ENCODE measurements around the gene GRPEL1.

The GRPEL1 gene

DNA sequence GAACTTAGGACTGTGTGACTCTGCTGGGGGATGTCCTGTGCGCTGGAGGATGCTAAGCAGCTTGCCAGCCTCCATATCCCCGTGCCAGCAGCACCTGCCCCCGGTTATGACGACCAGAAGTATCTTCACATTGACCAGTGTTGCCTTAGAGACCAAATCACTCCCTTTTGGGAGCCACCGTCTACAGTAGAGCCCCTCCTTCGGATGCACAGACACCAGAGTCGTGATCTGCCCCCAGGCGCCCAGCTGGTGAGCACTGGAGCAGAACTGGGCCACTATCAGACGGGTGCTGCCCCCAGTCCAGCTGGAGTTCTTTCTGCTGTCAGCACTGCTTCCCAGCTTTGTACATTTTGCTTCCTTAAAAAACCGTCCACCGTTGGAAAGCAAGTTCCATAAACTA lies 54.7 kb downstream of the GRPEL1 start:
- DNase-seq = no peak
- Histone ChIP-seq H3K23ac (ENCODE audit: low read length) (no peak overlapping the region), H2BK12ac (ENCODE audit: low read length) (no peak overlapping the region), H4K8ac (ENCODE audit: low read depth, low read length) (no peak overlapping the region), H2AK5ac (ENCODE audit: low read length) (no peak overlapping the region), H3K4me2 (ENCODE audit: low read length) (no peak overlapping the region), H3K18ac (ENCODE audit: low read length) (no peak overlapping the region), H3K4ac (ENCODE audit: low read depth, low read length) (no peak overlapping the region), H4K12ac (ENCODE audit: low read depth, low read length) (no peak overlapping the region), H2BK5ac (ENCODE audit: low read depth, low read length, poor library complexity) (no peak overlapping the region), H3K27ac (ENCODE audit: low read depth, low read length) (no peak overlapping the region), H3K79me2 (ENCODE audit: control insufficient read depth, insufficient read depth, low read length, poor library complexity) (no peaks in the 10 kb centered on the region), H2BK120ac (ENCODE audit: insufficient read depth, low read length, poor library complexity) (no peak overlapping the region), H3K9me3 (ENCODE audit: insufficient read depth, low read depth, low read length) (no peaks in the 10 kb centered on the region), H2AFZ (ENCODE audit: insufficient read depth, low read length, poor library complexity) (no peak overlapping the region), H3K14ac (ENCODE audit: low read length) (no peak overlapping the region), H3K79me1 (ENCODE audit: low read length) (no peaks in the 10 kb centered on the region), H3K9ac (ENCODE audit: low read length) (no peak overlapping the region), H3K36me3 (ENCODE audit: control insufficient read depth in 1 of 2, insufficient read depth in 2 of 2, low read length in 2 of 2) (peaks cover 40 to 55% of the 10 kb centered on the region in 2 experiments), H4K91ac (ENCODE audit: low read depth, low read length) (no peak overlapping the region), H3K27me3 (ENCODE audit: insufficient read depth, low read length) (no peaks in the 10 kb centered on the region), H3K4me3 (ENCODE audit: low read depth, low read length) (no peak overlapping the region), H3K4me1 (ENCODE audit: control insufficient read depth in 1 of 2, insufficient read depth in 2 of 2, low read length in 2 of 2) (no peaks in the 10 kb centered on the region)
- no CpG with 5 or more reads among the region's 11 CpGs for WGBS (ENCODE audit: extremely low coverage, insufficient coverage, insufficient read length)

- Histone ChIP-seq H4K8ac (ENCODE audit: low read depth, low read length) (no peak overlapping the region), H3K23ac (ENCODE audit: low read length) (no peak overlapping the region), H3K27ac (ENCODE audit: low read depth, low read length) (no peak overlapping the region), H4K12ac (ENCODE audit: low read depth, low read length) (no peak overlapping the region), H2BK12ac (ENCODE audit: low read length) (no peak overlapping the region), H3K79me2 (ENCODE audit: control insufficient read depth, insufficient read depth, low read length, poor library complexity) (no peaks in the 10 kb centered on the region), H3K79me1 (ENCODE audit: low read length) (no peaks in the 10 kb centered on the region), H3K36me3 (ENCODE audit: control insufficient read depth in 1 of 2, insufficient read depth in 2 of 2, low read length in 2 of 2) (peaks cover 25 to 38% of the 10 kb centered on the region in 2 experiments), H3K4me2 (ENCODE audit: low read length) (no peak overlapping the region), H3K18ac (ENCODE audit: low read length) (no peak overlapping the region), H3K4me3 (ENCODE audit: low read depth, low read length) (no peak overlapping the region), H3K4me1 (ENCODE audit: control insufficient read depth in 1 of 2, insufficient read depth in 2 of 2, low read length in 2 of 2) (no peaks in the 10 kb centered on the region), H3K4ac (ENCODE audit: low read depth, low read length) (no peak overlapping the region), H4K91ac (ENCODE audit: low read depth, low read length) (no peak overlapping the region), H3K9me3 (ENCODE audit: insufficient read depth, low read depth, low read length) (no peaks in the 10 kb centered on the region), H2BK5ac (ENCODE audit: low read depth, low read length, poor library complexity) (no peak overlapping the region), H2AFZ (ENCODE audit: insufficient read depth, low read length, poor library complexity) (no peak overlapping the region), H3K9ac (ENCODE audit: low read length) (no peak overlapping the region), H3K14ac (ENCODE audit: low read length) (no peak overlapping the region), H2BK120ac (ENCODE audit: insufficient read depth, low read length, poor library complexity) (no peak overlapping the region), H2AK5ac (ENCODE audit: low read length) (no peak overlapping the region), H3K27me3 (ENCODE audit: insufficient read depth, low read length) (no peaks in the 10 kb centered on the region)
- DNase-seq = no peak
- no CpG with 5 or more reads among the region's 5 CpGs for WGBS (ENCODE audit: extremely low coverage, insufficient coverage, insufficient read length)
Observed at GRCh38 chr4:7009564-7009963, 58.3 kb downstream of the GRPEL1 start.
